Anterior cingulate cortex (tissue), 58 donors: ENCODE results near the gene FAM98A.

ENCODE experiments used
- DNase-seq, 58 donors: peaks; one replicate each; lab custom pipeline; 2025; lab: John Stamatoyannopoulos, UW

The FAM98A gene

DNA sequence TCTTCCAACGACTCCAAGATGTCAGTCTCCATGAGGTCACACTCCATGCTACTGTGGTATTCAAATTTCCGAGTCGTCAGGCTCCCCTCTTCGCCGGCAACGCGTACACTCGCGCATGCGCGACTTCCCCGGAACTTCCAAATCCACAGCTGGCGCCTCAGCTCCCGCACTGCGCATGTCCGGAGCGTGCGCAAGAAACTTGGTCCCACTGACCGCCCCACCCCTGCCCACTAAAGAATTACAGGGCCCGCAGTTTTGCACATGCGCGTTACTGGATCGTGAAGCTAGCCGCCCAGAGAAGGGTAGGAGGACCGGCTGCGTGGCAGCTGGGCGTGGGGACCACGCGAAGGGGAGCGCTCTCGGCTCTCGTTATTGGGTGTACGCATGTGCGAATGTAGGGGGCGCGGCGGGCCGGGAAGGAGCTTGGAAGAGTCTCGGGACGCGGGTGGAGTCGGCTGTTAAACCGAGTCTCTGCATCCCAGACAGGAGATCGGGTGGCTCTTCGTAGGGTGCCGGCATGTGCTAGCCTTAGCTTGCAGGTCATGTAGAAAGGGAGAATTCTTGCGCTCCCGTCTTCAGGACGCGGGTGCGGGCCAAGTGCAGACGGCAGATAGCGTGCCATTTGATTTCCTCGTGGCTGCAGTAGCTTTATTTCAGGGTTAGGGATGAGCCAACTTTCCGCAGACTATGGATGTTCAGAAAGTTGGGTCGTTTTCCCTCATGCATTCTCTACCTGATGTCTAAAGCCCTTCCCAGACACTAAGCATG lies at the start of gene FAM98A:
FAM98A (minus strand) TSS at position 125 of the 768 bp plus-strand sequence; CDS start at position 47, 78 bp downstream.
- DNase-seq, result peak; percentile 91 to 100 (median 98)

DNA sequence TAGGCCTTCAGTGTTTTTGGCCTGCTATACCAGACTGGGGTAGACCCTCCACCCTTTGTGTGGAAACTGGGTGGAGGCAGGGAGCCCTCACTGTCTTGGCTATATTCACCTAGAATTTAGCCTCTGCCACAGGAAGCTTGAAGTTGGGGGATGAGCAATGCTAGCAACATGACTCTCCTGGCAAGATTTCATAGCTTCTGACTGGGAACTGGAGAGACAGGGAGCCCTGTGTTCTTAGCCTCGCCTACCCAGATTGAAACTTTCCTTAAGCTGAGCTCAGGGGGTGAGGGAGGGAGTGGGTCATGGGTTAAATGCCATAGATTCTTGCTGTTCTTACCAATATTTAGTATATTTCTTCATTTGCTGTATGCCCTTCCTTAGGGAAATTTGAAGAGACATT lies 46.8 kb upstream of the FAM98A start:
- no peak for DNase-seq

DNA sequence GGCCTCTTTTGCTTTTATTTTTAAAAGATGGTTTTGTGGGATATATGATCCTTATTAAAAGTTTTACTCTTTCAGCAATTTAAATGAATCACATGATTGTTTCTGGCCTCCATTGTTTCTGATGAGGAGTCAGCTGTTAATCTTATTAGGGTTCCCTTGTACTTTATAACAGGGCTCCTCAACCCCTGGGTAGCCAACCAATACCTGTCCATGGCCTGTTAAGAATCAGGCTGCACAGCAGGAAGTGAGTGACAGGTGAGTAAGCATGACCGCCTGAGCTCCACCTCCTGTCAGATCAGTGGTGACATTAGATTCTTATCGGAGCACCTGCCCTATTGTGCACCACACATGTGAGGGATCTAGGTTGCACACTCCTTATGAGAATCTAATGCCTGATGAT lies 45.1 kb upstream of the FAM98A start:
- no peak for DNase-seq

DNA sequence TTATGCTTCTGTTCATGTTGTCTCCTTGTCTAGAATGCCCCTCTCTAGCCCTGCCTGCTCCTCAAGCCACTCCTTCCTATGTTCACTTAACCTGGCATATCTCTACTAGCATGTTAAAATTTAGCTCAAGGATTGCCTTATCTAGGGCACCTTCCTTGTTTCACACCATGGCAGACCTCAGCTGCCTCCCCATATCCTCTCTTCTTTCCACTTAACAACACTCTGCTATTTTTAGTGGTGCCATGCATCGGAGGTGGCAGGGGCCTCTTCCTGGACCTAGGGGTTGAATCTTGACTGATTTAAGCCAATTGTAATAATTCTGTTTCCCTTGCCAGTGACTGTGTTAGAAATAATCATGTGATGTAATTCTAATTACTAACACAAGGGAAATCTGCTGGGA lies 36.9 kb upstream of the FAM98A start:
- DNase-seq, result no peak

DNA sequence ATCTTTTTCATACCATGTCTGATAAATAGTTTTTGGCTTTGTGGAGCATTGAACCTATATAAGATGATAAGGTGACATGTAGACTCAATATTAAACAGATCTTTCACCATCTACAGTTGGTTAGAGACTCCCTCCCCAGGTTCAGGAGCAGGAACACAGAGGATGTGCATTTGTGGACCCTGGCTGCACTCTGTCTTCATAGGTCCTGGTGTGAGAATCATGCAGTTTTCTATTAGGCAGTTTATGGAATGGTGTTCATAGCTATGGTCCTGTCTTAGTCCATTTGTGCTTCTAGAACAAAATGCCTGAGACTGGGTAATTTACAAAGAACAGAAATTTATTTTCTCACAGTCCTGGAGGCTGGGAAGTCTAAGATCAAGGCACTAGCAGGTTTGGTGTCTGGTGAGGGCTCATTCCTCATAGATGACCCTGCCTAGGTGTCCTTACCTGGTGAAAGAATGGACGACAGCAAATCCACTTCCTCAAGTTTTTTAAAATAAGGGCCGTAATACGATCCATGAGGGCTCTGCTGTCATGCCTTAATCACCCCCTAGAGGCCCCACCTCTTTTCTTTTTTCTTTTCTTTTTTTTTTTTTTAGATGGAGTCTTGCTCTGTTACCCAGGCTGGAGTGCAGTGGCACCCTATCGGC lies 35.3 kb upstream of the FAM98A start:
- DNase-seq, result no peak

DNA sequence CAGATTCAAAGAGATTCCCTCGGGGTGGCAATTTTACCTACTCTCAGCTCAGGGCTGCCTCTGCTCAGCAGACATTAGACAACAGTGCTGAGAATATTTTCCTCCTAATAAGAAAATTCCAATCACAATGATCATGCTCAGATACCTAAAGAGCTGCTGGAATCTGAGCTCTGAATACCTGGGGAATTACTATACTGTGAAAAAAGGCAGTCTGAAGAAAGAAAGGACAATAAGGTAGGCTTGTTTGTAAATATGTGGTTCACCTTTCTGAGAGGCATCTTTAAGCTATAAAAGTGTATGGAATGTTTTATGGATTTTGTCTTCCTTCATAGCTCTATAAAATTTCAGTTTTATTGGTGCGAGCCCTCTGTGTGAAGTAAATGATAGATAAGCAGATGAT lies 34.2 kb upstream of the FAM98A start:
- DNase-seq, result no peak

DNA sequence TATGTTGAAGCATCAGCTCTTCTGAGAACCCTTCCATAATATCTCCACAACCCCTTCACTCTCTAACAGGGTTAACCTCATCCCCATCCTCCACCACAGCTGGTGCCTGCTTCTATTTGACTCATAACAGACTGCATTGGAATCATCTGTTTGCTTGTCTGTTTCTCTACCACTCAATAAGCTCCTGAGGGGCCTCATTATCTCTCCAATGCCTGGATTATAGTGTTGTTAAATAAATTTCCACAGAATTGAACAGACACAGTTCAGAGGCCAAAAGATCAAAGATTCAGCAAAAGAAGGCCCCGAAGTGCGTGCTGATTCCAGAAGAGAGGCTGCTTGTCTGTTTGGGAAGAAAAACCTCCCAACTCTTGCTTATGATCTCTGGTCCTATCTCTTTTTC lies 33.7 kb upstream of the FAM98A start:
- no peak for DNase-seq

DNA sequence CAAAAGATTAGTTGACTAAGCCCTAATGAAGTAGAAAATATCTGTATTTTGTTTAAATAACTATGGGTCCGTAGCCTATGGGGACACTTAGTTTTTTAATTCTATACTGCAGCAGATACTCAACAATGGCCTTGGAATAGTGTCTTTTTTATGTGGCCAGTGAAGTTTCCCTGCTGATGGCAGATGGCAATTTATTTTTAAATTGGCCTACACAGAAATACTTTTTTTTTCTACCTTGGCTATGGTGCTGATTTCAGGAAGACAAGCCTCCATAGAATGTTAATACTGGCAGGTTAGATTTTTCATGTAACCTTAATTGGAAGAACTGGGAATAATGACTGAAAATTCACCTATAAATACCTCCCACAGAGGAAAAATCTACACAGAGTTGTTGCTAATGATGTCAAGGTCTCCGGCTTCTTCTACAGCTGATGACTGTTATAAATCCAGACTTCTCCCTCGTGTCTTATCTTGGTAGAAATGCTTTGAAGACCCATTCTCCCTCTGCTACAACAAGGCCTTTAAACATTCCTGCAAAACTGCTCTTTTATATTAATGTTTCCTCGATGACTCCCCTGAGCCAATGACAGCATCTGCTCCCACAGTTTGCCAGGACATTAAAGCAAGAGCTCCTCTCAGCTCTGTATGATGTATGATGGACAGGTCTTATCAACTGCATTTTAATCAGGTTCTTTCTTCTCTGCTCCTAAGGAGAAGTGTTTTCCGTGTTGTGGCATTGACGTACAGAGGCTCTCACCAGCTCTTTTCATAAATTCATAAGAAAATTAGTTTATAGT lies 29.1 kb upstream of the FAM98A start:
- DNase-seq, result no peak

DNA sequence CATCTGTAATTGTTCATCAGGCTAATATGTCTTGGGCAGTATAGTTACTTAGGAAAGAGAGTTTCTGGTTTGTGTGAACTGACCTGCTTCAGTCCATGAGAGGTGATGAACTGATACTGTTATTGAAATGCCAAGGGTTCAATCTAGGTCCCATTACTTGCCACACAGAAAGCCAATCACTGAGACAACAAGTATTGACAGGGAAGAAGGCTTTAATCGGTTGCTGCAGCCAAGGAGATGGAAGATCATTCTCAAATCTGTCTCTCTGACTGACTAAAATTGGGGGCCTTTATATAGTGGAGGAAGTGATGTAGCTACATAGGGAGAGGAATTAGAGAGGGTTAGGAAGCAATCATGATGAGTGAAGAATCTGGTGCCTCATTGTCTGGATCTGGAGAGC lies 19.9 kb upstream of the FAM98A start:
- no peak for DNase-seq

DNA sequence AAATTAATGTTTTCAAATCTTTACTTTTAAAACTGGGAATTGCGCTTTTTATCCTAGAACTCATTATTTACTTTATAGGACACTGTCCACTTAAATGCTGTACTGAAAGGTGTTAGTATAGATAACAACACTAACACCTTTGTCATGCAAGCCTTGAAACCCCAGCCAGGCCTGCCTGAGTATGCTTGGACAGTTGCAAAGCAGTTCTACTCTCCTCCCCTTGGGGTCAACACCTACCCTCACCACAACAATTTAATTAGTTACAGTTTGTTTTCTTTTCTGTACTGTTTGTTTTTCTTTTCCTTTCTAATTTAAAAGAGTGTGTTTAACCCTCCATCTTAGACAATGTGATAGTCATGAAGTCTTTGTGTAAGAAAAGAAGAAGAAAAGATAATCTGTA lies 18.9 kb upstream of the FAM98A start:
- DNase-seq, result no peak

DNA sequence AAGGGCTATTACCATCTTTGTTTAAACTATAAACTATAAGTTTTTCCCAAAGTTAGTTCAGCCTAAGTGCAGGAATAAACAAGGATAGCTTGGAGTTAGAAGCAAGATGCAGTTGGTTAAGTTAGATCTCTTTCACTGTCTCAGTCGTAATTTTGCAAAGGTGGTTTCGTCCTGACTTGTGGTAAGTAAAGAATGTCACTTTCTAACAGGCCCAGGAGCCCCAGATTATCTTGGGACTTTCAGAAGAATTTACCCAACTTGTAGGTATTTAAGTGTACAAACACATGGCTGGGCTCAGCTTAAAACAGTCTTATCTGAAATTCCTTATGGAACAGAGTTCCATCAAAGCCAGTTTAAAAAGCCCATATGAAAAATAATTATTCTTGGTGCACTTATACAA lies 18.3 kb upstream of the FAM98A start:
- no peak for DNase-seq

DNA sequence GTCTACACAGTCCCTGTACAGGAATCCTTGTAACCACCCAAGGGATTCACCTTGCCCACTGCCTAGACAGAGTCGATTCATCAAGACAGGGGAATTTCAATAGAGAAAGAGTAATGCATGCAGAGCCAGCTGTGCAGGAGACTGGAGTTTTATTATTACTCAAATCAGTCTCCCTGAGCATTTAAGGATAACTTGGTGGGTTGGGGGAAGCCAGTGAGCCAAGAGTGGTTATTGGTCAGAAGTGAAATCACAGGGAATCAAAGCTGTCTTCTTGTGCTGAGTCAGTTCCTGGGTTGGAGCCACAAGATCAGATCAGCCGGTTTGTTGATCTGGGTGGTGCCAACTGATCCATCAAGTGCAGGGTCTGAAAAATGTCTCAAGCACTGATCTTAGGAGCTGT lies 17.8 kb upstream of the FAM98A start:
- no peak for DNase-seq

DNA sequence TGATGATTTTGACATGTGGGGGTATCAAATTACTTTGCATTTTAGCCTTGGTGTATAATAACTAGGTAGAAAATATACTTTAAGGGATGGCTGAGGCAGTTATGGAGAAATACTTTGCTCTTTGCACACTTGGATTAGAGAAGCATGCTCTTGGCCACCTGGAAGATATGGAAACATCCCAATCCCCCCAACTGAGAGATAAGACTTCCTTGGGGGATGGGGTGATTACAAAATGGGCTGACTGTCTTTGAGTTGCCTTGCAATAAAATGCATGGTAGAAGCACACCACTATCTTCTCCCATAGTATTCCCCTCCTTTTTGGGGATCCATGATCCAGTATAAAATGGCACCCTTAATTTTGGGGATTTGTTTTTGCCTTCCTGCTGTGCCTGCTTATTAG lies 15.1 kb upstream of the FAM98A start:
- DNase-seq, result no peak

DNA sequence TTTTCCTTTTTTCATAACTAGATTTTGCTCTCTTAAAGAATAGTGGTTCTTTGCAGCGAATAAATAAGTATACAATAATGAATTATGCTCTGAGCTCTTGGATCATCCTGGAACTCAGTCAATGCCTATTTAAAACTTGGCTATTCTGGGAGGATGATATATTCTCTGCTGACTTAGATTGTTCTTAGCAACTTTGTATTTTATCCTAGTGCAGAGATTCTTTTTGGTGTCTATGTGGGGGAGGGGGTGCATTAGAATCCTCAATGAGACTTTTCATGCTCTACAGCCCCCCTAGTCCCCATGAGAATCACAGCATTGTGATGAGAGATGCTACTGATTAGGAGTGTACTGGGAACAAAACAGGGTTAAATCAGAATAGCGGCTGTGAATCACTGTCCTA lies 8.8 kb upstream of the FAM98A start:
- no peak for DNase-seq

DNA sequence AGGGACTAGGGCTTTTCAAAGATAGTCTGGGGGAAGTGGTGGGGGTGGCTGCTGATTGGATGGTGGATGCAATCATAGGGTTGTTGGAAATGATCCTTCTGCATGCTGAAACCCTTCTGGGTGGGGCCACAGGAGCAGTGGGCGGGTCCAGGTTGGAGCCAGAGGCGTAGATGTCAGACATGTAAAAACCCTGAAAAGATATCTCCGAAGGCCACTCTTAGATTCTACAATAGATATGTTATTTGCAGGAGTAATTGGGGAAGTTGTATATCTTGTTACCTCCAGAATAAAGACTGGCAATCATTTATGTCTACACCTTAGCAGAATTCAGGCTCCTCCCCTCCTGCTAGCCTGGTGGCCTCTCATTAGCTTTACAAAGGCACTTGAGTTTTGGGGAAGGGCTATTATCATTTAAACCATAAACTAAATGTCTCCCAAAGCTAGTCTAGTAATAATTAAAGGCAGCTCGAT lies 8.2 kb upstream of the FAM98A start:
- no peak for DNase-seq

DNA sequence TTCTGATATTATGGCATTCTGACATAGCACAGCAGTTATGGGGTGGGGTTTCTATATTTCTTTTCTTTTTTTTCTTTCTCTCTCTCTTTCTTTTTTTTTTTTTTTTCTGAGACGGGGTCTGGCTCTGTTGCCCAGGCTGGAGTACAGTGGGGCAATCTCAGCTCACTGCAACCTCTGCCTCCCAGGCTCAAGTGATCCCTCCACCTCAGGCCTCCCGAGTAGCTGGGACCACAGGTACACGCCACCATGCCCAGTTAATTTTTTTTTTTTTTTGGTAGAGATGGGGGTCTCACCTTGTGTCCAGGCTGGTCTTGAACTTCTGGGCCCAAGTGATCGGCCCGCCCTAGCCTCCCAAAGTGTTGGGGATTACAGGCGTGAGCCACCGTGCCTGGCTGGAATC lies 7.5 kb upstream of the FAM98A start:
- no peak for DNase-seq

DNA sequence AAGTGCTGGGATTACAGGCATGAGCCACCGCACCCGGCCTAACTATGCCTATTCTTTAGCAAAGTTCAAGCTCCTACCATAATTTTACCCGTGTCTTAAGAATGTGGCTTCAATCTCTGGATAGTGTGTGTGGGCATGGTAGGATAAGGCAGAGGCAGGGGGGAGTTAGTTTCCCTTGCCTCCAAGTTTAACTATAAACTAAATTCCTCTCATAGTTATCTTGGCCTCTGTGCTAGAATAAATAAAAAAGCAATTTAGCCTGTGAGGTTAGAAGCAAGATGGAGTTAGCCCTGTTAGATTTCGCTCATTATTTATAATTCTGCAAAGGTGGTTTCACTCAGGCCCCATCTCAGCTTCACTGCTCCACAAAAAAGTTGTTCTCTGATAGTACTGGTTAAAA lies 7.0 kb upstream of the FAM98A start:
- DNase-seq, result no peak

DNA sequence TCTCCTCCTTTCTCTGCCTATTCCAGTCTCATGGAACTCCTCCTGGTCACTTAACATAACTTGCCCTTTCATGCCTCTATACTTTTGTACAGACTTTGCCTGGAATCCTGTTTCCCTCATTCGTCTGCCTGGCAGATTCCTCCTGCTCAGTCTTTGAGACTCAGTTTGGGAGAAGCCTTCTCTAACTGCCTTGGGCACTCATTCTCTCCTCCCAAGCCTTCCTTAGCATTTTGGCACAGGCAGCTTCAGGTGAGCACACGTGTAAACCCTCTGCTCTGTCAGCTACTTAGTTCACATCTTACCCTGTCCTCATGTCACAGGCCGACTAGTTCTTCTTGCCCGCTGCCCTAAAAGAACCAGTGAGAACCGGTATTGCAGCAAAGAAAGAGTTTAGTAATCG lies 6.0 kb upstream of the FAM98A start:
- DNase-seq, result no peak

DNA sequence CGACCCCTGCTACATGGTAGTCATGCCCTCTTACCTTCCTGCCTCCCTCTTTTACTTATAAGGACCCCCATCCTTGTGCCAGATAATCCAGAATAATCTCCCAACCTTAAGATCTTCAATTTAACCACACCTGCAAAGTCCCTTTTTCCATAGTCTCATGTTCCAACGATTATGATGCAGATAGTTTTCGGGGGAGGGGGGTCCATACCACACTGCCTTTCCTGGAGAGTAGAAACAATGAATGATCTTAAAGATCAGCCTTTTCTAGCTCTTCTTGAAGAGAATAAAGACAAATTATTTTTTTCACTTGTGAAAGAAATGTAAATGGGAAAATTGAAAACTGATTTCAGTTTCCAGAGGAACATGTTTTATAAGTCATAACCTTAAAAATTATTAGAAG lies 4.3 kb upstream of the FAM98A start:
- DNase-seq, result no peak

DNA sequence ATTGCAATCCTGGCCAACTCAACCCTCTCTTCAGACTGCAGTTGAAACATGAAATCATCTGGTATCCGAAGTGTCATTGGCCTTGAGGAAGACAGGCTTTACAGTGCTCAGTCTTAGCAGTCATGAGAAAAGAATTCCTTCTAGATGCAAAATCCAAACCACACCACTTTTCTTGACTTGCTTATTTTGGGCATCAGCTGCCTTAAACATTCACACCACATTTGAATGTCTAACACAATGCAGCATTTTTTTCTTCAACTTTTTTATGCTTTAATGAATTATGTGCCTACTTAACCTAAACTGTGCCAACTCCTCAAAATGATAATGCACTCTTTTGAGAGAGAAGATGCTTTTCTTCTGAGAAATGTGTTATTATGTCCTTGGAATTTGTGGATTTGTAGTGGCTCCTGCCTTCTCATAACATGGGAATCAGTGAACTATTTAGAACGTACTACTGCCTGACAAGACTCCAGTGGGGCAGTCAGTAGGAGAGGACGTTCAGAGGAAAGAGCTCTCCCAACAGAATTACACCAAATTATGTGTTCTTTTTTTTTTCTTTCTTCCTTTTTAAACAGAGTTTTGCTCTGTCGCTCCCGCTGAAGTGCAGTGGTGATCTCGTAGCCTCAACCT lies 3.2 kb upstream of the FAM98A start:
- peak in 1 of 58 donors; percentile 4 for DNase-seq

DNA sequence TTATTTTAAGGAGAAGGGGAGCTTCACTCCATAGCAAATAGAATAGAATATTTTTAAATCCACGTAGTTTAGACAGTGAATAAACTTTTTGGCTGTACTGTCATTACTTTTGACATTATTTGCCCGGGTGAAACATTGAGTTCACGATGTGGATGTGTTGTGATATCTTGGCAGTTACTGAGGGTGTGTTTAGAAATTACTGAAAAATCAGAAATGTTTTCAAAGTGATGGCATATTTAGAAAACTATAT lies 769 bp upstream of the FAM98A start:
- DNase-seq, result no peak
